B cell (primary cell): ENCODE measurements around the gene AFF2. TPM values are rescaled to one million over a fixed set of nuclear protein-coding genes. Genes with fewer than 3 reads are reported as not detected.

Experiments
- ATAC-seq: fragments of 200-7000 bp; cut with Tn5 transposase; one replicate; pipeline ENCODE4 v1.10.0; 2021; ENCODE audit warnings: low read depth, mild to moderate bottlenecking, moderate number of reproducible peaks, moderate library complexity
- CTCF ChIA-PET: fragments of 350-600 bp; sonication (Branson Sonifier 250); formaldehyde crosslinking; loops from one replicate; lab custom pipeline; 2021; ENCODE audit warnings: antibody characterized with exemption, inconsistent platforms; lab: Charles Lee
- POLR2A ChIA-PET: fragments of 350-600 bp; sonication (Branson Sonifier 250); formaldehyde crosslinking; loops from one replicate; lab custom pipeline; 2021; ENCODE audit warnings: antibody characterized with exemption; lab: Charles Lee
- DNase-seq: peaks from one replicate; pipeline ENCODE4 v3.0.0; 2013
- H2AFZ ChIP-seq: 2 replicates; pipeline ENCODE4 v1.6.1; 2012; ENCODE audit warnings: mild to moderate bottlenecking, low read depth, low read length; ENCODE audit not compliant: insufficient read depth, poor library complexity, severe bottlenecking
- H3K27ac ChIP-seq, 2 donors: 1 replicate in 1 of 2; 2 replicates in 1 of 2; pipeline ENCODE4 v1.5.1; 2012 to 2013; ENCODE audit warnings: low read length in 2 of 2, mild to moderate bottlenecking in 2 of 2, moderate library complexity in 1 of 2
- H3K27me3 ChIP-seq, 4 experiments: fragments of 200-600 bp in 1 of 4; sonication (generic) in 1 of 4; replicated peaks in 1 of 4; 1 replicate in 2 of 4; 2 replicates in 2 of 4; pipeline versions ENCODE4 v1.6.1 to v1.7.0; 2013 to 2016; ENCODE audit warnings: low read length in 3 of 4, mild to moderate bottlenecking in 2 of 4, mixed read lengths in 1 of 4, moderate library complexity in 1 of 4; ENCODE audit not compliant: insufficient read depth in 4 of 4, control insufficient read depth in 3 of 4; ENCODE audit errors: control extremely low read depth in 1 of 4
- H3K36me3 ChIP-seq, 2 experiments: replicated peaks in 1 of 2; 1 replicate in 1 of 2; 2 replicates in 1 of 2; pipeline versions ENCODE4 v1.6.1 to v1.7.1; 2013; ENCODE audit warnings: low read length in 1 of 2; ENCODE audit not compliant: insufficient read depth in 2 of 2, control insufficient read depth in 1 of 2; ENCODE audit errors: control extremely low read depth in 1 of 2, extremely low read depth in 1 of 2
- H3K4me1 ChIP-seq, 2 donors: fragments of 200-600 bp in 1 of 2; sonication (generic) in 1 of 2; 1 replicate in 1 of 2; 2 replicates in 1 of 2; pipeline versions ENCODE4 v1.5.1 to v1.6.1; 2013 to 2017; ENCODE audit warnings: low read length in 2 of 2; ENCODE audit not compliant: control insufficient read depth in 2 of 2, insufficient read depth in 2 of 2
- H3K4me2 ChIP-seq: replicated peaks from 2 replicates; pipeline ENCODE3; 2012; ENCODE audit warnings: mild to moderate bottlenecking, low read depth, low read length; ENCODE audit not compliant: poor library complexity, severe bottlenecking
- H3K4me3 ChIP-seq, 5 experiments: fragments of 200-600 bp in 1 of 5; sonication (generic) in 1 of 5; 1 replicate in 3 of 5; 2 replicates in 2 of 5; pipeline versions ENCODE4 v1.5.1 to v1.7.0; 2011 to 2016; ENCODE audit warnings: low read length in 4 of 5, mild to moderate bottlenecking in 4 of 5, low read depth in 2 of 5, control low read depth in 1 of 5, moderate library complexity in 1 of 5; ENCODE audit not compliant: insufficient read depth in 1 of 5; ENCODE audit errors: control extremely low read depth in 1 of 5, extremely low read depth in 1 of 5
- H3K79me2 ChIP-seq: fragments of 200-600 bp; sonication (generic); one replicate; pipeline ENCODE4 v1.6.0; 2016; ENCODE audit warnings: low read length; ENCODE audit not compliant: control insufficient read depth, insufficient read depth
- H3K9ac ChIP-seq: fragments of 200-600 bp; sonication (generic); 2 replicates; pipeline ENCODE4 v1.6.1; 2017; ENCODE audit warnings: mild to moderate bottlenecking, low read length, moderate library complexity
- H3K9me3 ChIP-seq, 3 donors: one replicate each; pipeline versions ENCODE4 v1.6.1 to v1.7.1; 2013; ENCODE audit warnings: low read length in 2 of 3; ENCODE audit not compliant: control insufficient read depth in 2 of 3, insufficient read depth in 1 of 3; ENCODE audit errors: control extremely low read depth in 1 of 3
- H4K20me1 ChIP-seq: 2 replicates; pipeline ENCODE4 v1.6.0; 2012; ENCODE audit warnings: mild to moderate bottlenecking, low read length; ENCODE audit not compliant: insufficient read depth, control insufficient read depth, poor library complexity, severe bottlenecking
- H3K27ac Mint-ChIP-seq: one replicate; pipeline ENCODE4 v1.8.0; 2021; ENCODE audit warnings: mixed read lengths
- H3K27me3 Mint-ChIP-seq: one replicate; pipeline ENCODE4 v1.8.0; 2021; ENCODE audit warnings: mixed read lengths
- H3K4me1 Mint-ChIP-seq: one replicate; pipeline ENCODE4 v1.8.0; 2021; ENCODE audit warnings: mixed read lengths
- H3K4me3 Mint-ChIP-seq: one replicate; pipeline ENCODE4 v1.8.0; 2021; ENCODE audit warnings: mixed read lengths
- H3K9me3 Mint-ChIP-seq: one replicate; pipeline ENCODE4 v1.8.0; 2022; ENCODE audit warnings: mixed read lengths; ENCODE audit not compliant: insufficient read depth
- EZH2 ChIP-seq: IDR thresholded peaks from 2 replicates; pipeline ENCODE4 v1.6.1; 2012; ENCODE audit warnings: borderline replicate concordance, low read depth, mild to moderate bottlenecking, moderate library complexity, low read length; ENCODE audit not compliant: insufficient read depth, poor library complexity, severe bottlenecking
- WGBS: methylation state at CpG from one replicate; pipeline ENCODE4 v1.1.5; 2013; ENCODE audit warnings: missing lambda C conversion rate; ENCODE audit not compliant: insufficient coverage; 5-methylcytosine and 5-hydroxymethylcytosine counted together
- intact Hi-C: fragments of 100-400 bp; cut with micrococcal nuclease; formaldehyde crosslinking; loops from one replicate; pipeline ENCODE4 v1.10.0; 2022
- polyA plus RNA-seq: library from polyadenylated mRNA; depleted of rRNA; stranded (reverse); fragments of >200 nt; gene quantifications from 2 replicates; pipeline ENCODE4 v1.2.3, GENCODE V29; 2012
- total RNA-seq, 2 donors: library from RNA; stranded (reverse); fragments of 120-200 nt in 1 of 2; gene quantifications; 1 replicate in 1 of 2; 2 replicates in 1 of 2; pipeline versions ENCODE4 v1.2.3 to v1.2.4, GENCODE V29; 2013 to 2022
- TF ChIP-seq, protein P1 (sequence below): fragments of 200-600 bp; IDR thresholded peaks from one replicate; pipeline ENCODE4 v1.8.0; 2022; ENCODE audit warnings: antibody characterized with exemption, mild to moderate bottlenecking

AFF2 gene
- total and polyA plus RNA-seq, 2 donors (not counting 1 experiment from before 2014, with no cell fraction given): 0.06 to 12.0 TPM

DNA sequence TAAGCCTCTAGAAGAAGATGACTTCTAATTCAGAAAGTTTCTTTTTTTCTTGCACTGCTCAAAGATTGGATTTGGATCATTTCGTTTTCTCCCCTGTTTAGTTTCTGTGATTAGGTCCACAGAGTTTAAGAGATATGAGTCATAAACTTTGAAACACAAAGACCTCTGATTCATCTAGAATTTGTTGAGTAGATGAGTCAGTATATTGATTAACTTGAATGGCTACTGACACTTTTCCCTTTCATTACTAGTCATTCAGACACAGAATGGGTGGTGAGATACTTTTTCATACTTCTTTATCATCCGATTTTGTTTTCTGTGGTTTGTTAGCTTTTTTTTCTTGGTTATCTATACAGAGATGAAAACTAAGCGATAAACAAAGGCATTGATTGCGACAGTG, 34.1 kb upstream of the AFF2 start:
- no peak overlapping the region for H3K4me3 Mint-ChIP-seq
- no peak for DNase-seq
- POLR2A ChIA-PET: no interaction called here

GRCh38 chrX:148470324-148470723, 30.1 kb upstream of the AFF2 start:
- Histone ChIP-seq H3K4me1 (no peaks in the 10 kb centered on the region), H3K9me3 (no peaks in the 10 kb centered on the region), H2AFZ (no peak overlapping the region), H3K27ac (no peak overlapping the region), H3K27me3 (no peaks in the 10 kb centered on the region), H3K36me3 (no peaks in the 10 kb centered on the region), H3K4me3 (no peak overlapping the region), H3K9ac (no peak overlapping the region), H4K20me1 (no peaks in the 10 kb centered on the region), H3K4me2 (no peak overlapping the region), H3K79me2 (no peaks in the 10 kb centered on the region)
- no CpG with 5 or more reads among the region's 2 CpGs for WGBS
- Mint-ChIP-seq H3K27me3 (no peaks in the 10 kb centered on the region), H3K9me3 (no peaks in the 10 kb centered on the region), H3K4me3 (no peak overlapping the region), H3K4me1 (peaks cover 2% of the 10 kb centered on the region), H3K27ac (no peak overlapping the region)
- DNase-seq (no peak), ATAC-seq (no peak)
- ChIA-PET CTCF (no interaction called here), POLR2A (no interaction called here)
- intact Hi-C loops: no loop called here
- no peak for TF ChIP-seq EZH2
- TF ChIP-seq, protein P1, sequence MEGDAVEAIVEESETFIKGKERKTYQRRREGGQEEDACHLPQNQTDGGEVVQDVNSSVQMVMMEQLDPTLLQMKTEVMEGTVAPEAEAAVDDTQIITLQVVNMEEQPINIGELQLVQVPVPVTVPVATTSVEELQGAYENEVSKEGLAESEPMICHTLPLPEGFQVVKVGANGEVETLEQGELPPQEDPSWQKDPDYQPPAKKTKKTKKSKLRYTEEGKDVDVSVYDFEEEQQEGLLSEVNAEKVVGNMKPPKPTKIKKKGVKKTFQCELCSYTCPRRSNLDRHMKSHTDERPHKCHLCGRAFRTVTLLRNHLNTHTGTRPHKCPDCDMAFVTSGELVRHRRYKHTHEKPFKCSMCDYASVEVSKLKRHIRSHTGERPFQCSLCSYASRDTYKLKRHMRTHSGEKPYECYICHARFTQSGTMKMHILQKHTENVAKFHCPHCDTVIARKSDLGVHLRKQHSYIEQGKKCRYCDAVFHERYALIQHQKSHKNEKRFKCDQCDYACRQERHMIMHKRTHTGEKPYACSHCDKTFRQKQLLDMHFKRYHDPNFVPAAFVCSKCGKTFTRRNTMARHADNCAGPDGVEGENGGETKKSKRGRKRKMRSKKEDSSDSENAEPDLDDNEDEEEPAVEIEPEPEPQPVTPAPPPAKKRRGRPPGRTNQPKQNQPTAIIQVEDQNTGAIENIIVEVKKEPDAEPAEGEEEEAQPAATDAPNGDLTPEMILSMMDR: no peak

More for the DNA sequence above, 34.1 kb upstream of the AFF2 start:
- H3K27ac ChIP-seq: no peak overlapping the region
- Mint-ChIP-seq H3K27me3 (no peaks in the 10 kb centered on the region), H3K4me1 (peaks cover 5% of the 10 kb centered on the region), H3K9me3 (no peaks in the 10 kb centered on the region), H3K27ac (no peak overlapping the region)
- no peaks in the 10 kb centered on the region for H3K79me2 ChIP-seq
- intact Hi-C loops: no loop called here
- ATAC-seq: no peak
- no peaks in the 10 kb centered on the region for H3K9me3 ChIP-seq
- H4K20me1 ChIP-seq: no peaks in the 10 kb centered on the region
- no peaks in the 10 kb centered on the region for H3K36me3 ChIP-seq
- H2AFZ ChIP-seq: no peak overlapping the region
- no peaks in the 10 kb centered on the region for H3K27me3 ChIP-seq
- H3K4me2 ChIP-seq: no peak overlapping the region
- H3K4me3 ChIP-seq: no peak overlapping the region
- no CpG with 5 or more reads among the region's 4 CpGs for WGBS
- CTCF ChIA-PET: no interaction called here
- no peak overlapping the region for H3K9ac ChIP-seq
- no peaks in the 10 kb centered on the region for H3K4me1 ChIP-seq
- TF ChIP-seq, protein P1: no peak
- TF ChIP-seq EZH2: no peak
